Stimulated activated memory B cell treated with anti-CD40 and anti-IgM and Interleukin-4, amounts not matched to agents 10 μg/mL and 1 μg/mL and 100 μg/mL, for 72 hours (primary cell): Measurements from ENCODE around the gene SLC35C1.

Source experiments
- ATAC-seq: fragments of 150-1000 bp; cut with Tn5 transposase; 2 replicates; pipeline ENCODE4 v1.10.0; 2021
- H3K27ac Mint-ChIP-seq: one replicate; pipeline ENCODE4 v1.8.0; 2022; ENCODE audit warnings: mild to moderate bottlenecking, mixed read lengths
- H3K27me3 Mint-ChIP-seq: one replicate; pipeline ENCODE4 v1.8.0; 2022; ENCODE audit warnings: mixed read lengths
- H3K36me3 Mint-ChIP-seq: one replicate; pipeline ENCODE4 v1.8.0; 2022; ENCODE audit warnings: mixed read lengths
- H3K4me1 Mint-ChIP-seq: one replicate; pipeline ENCODE4 v1.8.0; 2022; ENCODE audit warnings: mixed read lengths
- H3K4me3 Mint-ChIP-seq: one replicate; pipeline ENCODE4 v1.8.0; 2022; ENCODE audit warnings: mild to moderate bottlenecking, moderate library complexity, mixed read lengths
- H3K9me3 Mint-ChIP-seq: one replicate; pipeline ENCODE4 v1.8.0; 2022; ENCODE audit warnings: mixed read lengths

The SLC35C1 gene

GRCh38 chr11:45857961-45858474 is 53.1 kb downstream of the SLC35C1 start:
- no peak for ATAC-seq
- H3K36me3 Mint-ChIP-seq = peaks cover 57% of the 10 kb centered on the region
- H3K4me3 Mint-ChIP-seq = no peak overlapping the region
- H3K27ac Mint-ChIP-seq = no peak overlapping the region
- no peaks in the 10 kb centered on the region for H3K27me3 Mint-ChIP-seq
- peaks cover 18% of the 10 kb centered on the region for H3K4me1 Mint-ChIP-seq
- no peaks in the 10 kb centered on the region for H3K9me3 Mint-ChIP-seq

- Mint-ChIP-seq H3K4me3 (no peak overlapping the region), H3K27me3 (no peaks in the 10 kb centered on the region), H3K27ac (no peak overlapping the region), H3K4me1 (peaks cover 16% of the 10 kb centered on the region), H3K36me3 (peaks cover 62% of the 10 kb centered on the region), H3K9me3 (no peaks in the 10 kb centered on the region)
- ATAC-seq = no peak
Observed at GRCh38 chr11:45858751-45859398, 53.9 kb downstream of the SLC35C1 start.

- H3K36me3 Mint-ChIP-seq = peaks cover 62% of the 10 kb centered on the region
- ATAC-seq = no peak
- peaks cover 14% of the 10 kb centered on the region for H3K4me1 Mint-ChIP-seq
- no peaks in the 10 kb centered on the region for H3K9me3 Mint-ChIP-seq
- H3K27me3 Mint-ChIP-seq = no peaks in the 10 kb centered on the region
- H3K4me3 Mint-ChIP-seq = no peak overlapping the region
- no peak overlapping the region for H3K27ac Mint-ChIP-seq
Observed at GRCh38 chr11:45859661-45860140, 54.8 kb downstream of the SLC35C1 start.

- H3K4me3 Mint-ChIP-seq = no peak overlapping the region
- no peak for ATAC-seq
- peaks cover 68% of the 10 kb centered on the region for H3K36me3 Mint-ChIP-seq
- peaks cover 8% of the 10 kb centered on the region for H3K4me1 Mint-ChIP-seq
- no peaks in the 10 kb centered on the region for H3K9me3 Mint-ChIP-seq
- H3K27ac Mint-ChIP-seq = no peak overlapping the region
- H3K27me3 Mint-ChIP-seq = no peaks in the 10 kb centered on the region
Observed at GRCh38 chr11:45860348-45860747, 55.4 kb downstream of the SLC35C1 start.

- peaks cover 8% of the 10 kb centered on the region for H3K4me1 Mint-ChIP-seq
- no peak overlapping the region for H3K27ac Mint-ChIP-seq
- peaks cover 74% of the 10 kb centered on the region for H3K36me3 Mint-ChIP-seq
- no peaks in the 10 kb centered on the region for H3K9me3 Mint-ChIP-seq
- H3K27me3 Mint-ChIP-seq = no peaks in the 10 kb centered on the region
- ATAC-seq = no peak
- no peak overlapping the region for H3K4me3 Mint-ChIP-seq
Observed at GRCh38 chr11:45860764-45861510, 56.0 kb downstream of the SLC35C1 start.
